DOHH2 (cell line): ENCODE results near the gene LRRC70.
"Not testable (repeated sequence)": the region's sequence is repeated elsewhere in the genome, so short reads cannot be mapped to it uniquely, and the experiment has no call there.

Source experiments
- H3F3A ChIP-seq: fragments of 200-600 bp; sonication (generic), shearing (Covaris generic); 2 replicates; pipeline ENCODE4 v1.6.0; 2016; ENCODE audit warnings: antibody characterized with exemption, mild to moderate bottlenecking; ENCODE audit not compliant: control insufficient read depth, insufficient read depth
- H3K27ac ChIP-seq: fragments of 200-600 bp; sonication (generic); 2 replicates; pipeline ENCODE4 v1.5.1; 2014; ENCODE audit warnings: low read depth, mild to moderate bottlenecking, low read length, moderate library complexity
- H3K27me3 ChIP-seq: fragments of 200-600 bp; sonication (generic); 2 replicates; pipeline ENCODE4 v1.6.1; 2014; ENCODE audit warnings: mild to moderate bottlenecking, low read length, mixed read lengths; ENCODE audit not compliant: control insufficient read depth
- H3K36me3 ChIP-seq: fragments of 200-600 bp; sonication (generic); 2 replicates; pipeline ENCODE4 v1.6.1; 2014; ENCODE audit warnings: mild to moderate bottlenecking, low read length, moderate library complexity, mixed read lengths; ENCODE audit not compliant: control insufficient read depth
- H3K4me1 ChIP-seq: fragments of 200-600 bp; sonication (generic); 2 replicates; pipeline ENCODE4 v1.6.1; 2014; ENCODE audit warnings: mild to moderate bottlenecking, low read length, mixed read lengths; ENCODE audit not compliant: control insufficient read depth
- H3K4me2 ChIP-seq: fragments of 200-600 bp; sonication (generic); 2 replicates; pipeline ENCODE4 v1.6.0; 2014; ENCODE audit warnings: mild to moderate bottlenecking, low read length, moderate library complexity
- H3K4me3 ChIP-seq: fragments of 200-600 bp; sonication (generic); 2 replicates; pipeline ENCODE4 v1.5.1; 2014; ENCODE audit warnings: mild to moderate bottlenecking, low read length, mixed read lengths
- H3K79me2 ChIP-seq: fragments of 200-600 bp; sonication (generic); 2 replicates; pipeline ENCODE4 v1.6.1; 2014; ENCODE audit warnings: mild to moderate bottlenecking, low read length, mixed read lengths; ENCODE audit not compliant: control insufficient read depth
- H3K9me2 ChIP-seq: fragments of 200-600 bp; sonication (generic); replicated peaks from 2 replicates; pipeline ENCODE4 v1.6.1; 2014; ENCODE audit warnings: mild to moderate bottlenecking, low read length, mixed read lengths; ENCODE audit not compliant: control insufficient read depth
- H3K9me3 ChIP-seq: fragments of 200-600 bp; sonication (generic); 2 replicates; pipeline ENCODE4 v1.6.1; 2014; ENCODE audit warnings: antibody characterized with exemption, low read length, mixed read lengths; ENCODE audit not compliant: control insufficient read depth, insufficient read depth
- H4K20me1 ChIP-seq: fragments of 200-600 bp; sonication (generic); 2 replicates; pipeline ENCODE4 v1.6.0; 2014; ENCODE audit warnings: low read depth, mild to moderate bottlenecking, antibody characterized with exemption, low read length, moderate library complexity; ENCODE audit not compliant: control insufficient read depth, insufficient read depth
- EZH2phosphoT487 ChIP-seq: fragments of 200-600 bp; sonication (generic); IDR thresholded peaks from 2 replicates; pipeline ENCODE4 v1.6.1; 2017; ENCODE audit warnings: borderline replicate concordance, mild to moderate bottlenecking, antibody characterized with exemption, low read length, moderate library complexity, mixed read lengths
- TF ChIP-seq, protein P1 (sequence below): fragments of 200-600 bp; sonication (generic); IDR thresholded peaks from one replicate; pipeline ENCODE4 v1.5.1; 2014; ENCODE audit warnings: antibody characterized with exemption, mild to moderate bottlenecking, low read depth, low read length; ENCODE audit not compliant: poor library complexity, severe bottlenecking

The LRRC70 gene

DNA sequence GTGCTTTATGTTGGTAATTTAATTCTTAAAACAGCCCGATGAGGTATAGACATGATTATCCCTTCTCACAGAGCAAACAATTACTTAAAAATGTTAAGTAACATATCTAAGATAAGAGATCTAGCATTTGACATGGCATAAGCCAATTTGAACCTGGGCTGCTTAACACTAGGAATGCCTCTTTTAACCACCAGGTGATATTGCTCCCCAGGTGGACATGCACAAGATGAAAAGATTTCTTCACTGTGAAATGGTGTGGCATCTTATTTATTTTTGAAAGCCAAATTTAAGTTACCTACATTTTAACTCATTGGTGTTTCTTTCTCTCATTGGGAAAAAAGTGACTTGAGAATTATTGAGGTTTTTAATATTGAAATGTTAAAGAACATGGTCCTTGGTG is 15.8 kb upstream of the LRRC70 start:
- Histone ChIP-seq H3K9me3 (no peaks in the 10 kb centered on the region), H4K20me1 (no peaks in the 10 kb centered on the region), H3K27me3 (no peaks in the 10 kb centered on the region), H3K79me2 (no peaks in the 10 kb centered on the region), H3K36me3 (peaks cover 43% of the 10 kb centered on the region), H3K4me3 (no peak overlapping the region), H3F3A (no peaks in the 10 kb centered on the region), H3K4me2 (no peak overlapping the region), H3K27ac (no peak overlapping the region), H3K9me2 (no peaks in the 10 kb centered on the region), H3K4me1 (no peaks in the 10 kb centered on the region)
- TF ChIP-seq, protein P1, sequence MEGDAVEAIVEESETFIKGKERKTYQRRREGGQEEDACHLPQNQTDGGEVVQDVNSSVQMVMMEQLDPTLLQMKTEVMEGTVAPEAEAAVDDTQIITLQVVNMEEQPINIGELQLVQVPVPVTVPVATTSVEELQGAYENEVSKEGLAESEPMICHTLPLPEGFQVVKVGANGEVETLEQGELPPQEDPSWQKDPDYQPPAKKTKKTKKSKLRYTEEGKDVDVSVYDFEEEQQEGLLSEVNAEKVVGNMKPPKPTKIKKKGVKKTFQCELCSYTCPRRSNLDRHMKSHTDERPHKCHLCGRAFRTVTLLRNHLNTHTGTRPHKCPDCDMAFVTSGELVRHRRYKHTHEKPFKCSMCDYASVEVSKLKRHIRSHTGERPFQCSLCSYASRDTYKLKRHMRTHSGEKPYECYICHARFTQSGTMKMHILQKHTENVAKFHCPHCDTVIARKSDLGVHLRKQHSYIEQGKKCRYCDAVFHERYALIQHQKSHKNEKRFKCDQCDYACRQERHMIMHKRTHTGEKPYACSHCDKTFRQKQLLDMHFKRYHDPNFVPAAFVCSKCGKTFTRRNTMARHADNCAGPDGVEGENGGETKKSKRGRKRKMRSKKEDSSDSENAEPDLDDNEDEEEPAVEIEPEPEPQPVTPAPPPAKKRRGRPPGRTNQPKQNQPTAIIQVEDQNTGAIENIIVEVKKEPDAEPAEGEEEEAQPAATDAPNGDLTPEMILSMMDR: no peak
- TF ChIP-seq EZH2phosphoT487: no peak

DNA sequence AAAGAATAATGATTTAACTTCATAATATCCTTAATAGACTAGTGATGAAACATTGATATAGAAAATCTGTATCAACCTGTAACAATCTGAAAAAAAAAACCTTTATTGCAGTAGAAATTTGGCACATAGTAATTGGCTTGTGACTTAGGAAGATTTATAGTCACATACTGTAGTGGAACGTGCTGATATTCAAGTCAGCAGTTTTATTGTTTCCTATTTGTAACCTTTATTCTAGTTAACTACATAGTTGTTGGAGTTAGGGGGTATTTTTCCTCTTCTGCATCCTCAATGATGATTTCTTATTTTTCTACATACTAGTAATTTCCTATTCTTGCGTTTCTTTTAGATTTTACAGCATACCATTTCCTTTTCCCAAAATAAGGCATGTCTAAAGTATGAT is 14.5 kb upstream of the LRRC70 start:
- Histone ChIP-seq H3K79me2 (no peaks in the 10 kb centered on the region), H3K27me3 (no peaks in the 10 kb centered on the region), H3K27ac (no peak overlapping the region), H4K20me1 (no peaks in the 10 kb centered on the region), H3K9me3 (no peaks in the 10 kb centered on the region), H3F3A (no peaks in the 10 kb centered on the region), H3K4me2 (no peak overlapping the region), H3K9me2 (no peaks in the 10 kb centered on the region), H3K4me3 (no peak overlapping the region), H3K36me3 (peaks cover 45% of the 10 kb centered on the region), H3K4me1 (no peaks in the 10 kb centered on the region)
- no peak for TF ChIP-seq EZH2phosphoT487
- TF ChIP-seq, protein P1: no peak

- not testable (repeated sequence) for H3K27me3 ChIP-seq, H3K9me2 ChIP-seq, H3K79me2 ChIP-seq, H3K4me3 ChIP-seq, H3K9me3 ChIP-seq, H3K27ac ChIP-seq, H3K4me1 ChIP-seq, H3K4me2 ChIP-seq, H4K20me1 ChIP-seq, H3F3A ChIP-seq
- peaks cover 45% of the 10 kb centered on the region for H3K36me3 ChIP-seq
Measured at GRCh38 chr5:62565740-62566139, 12.9 kb upstream of the LRRC70 start.

GRCh38 chr5:62568143-62568542 is 10.5 kb upstream of the LRRC70 start:
- H3F3A ChIP-seq: no peaks in the 10 kb centered on the region
- H3K4me3 ChIP-seq: no peak overlapping the region
- peaks cover 30% of the 10 kb centered on the region for H3K36me3 ChIP-seq
- no peak overlapping the region for H3K4me2 ChIP-seq
- H3K27ac ChIP-seq: no peak overlapping the region
- no peaks in the 10 kb centered on the region for H3K27me3 ChIP-seq
- H4K20me1 ChIP-seq: no peaks in the 10 kb centered on the region
- no peaks in the 10 kb centered on the region for H3K79me2 ChIP-seq
- H3K9me2 ChIP-seq: no peaks in the 10 kb centered on the region
- TF ChIP-seq EZH2phosphoT487: no peak
- TF ChIP-seq, protein P1: no peak
- H3K4me1 ChIP-seq: no peaks in the 10 kb centered on the region
- no peaks in the 10 kb centered on the region for H3K9me3 ChIP-seq
